Mammary epithelial cell (primary cell): ENCODE data around the gene C11orf68.

ENCODE experiments used
- CTCF ChIP-seq, 2 donors: IDR thresholded peaks in 1 of 2; conservative IDR thresholded peaks in 1 of 2; 2 replicates each; pipeline ENCODE4 v1.5.1; 2011 to 2012; ENCODE audit warnings: inconsistent platforms in 2 of 2, low read length in 2 of 2, mild to moderate bottlenecking in 2 of 2, control low read depth in 1 of 2, low read depth in 1 of 2; ENCODE audit not compliant: insufficient read depth in 1 of 2; ENCODE audit errors: extremely low read depth in 1 of 2
- EZH2 ChIP-seq: IDR thresholded peaks from 2 replicates; pipeline ENCODE4 v1.6.1; 2012; ENCODE audit warnings: low read length, inconsistent platforms, borderline replicate concordance

GRCh38 chr11:65896034-65896999, 22.5 kb downstream of the C11orf68 start:
- TF ChIP-seq CTCF (conservative IDR thresholded peaks at IDR 0.05 in 1 of 2, IDR thresholded peaks at IDR 0.05 in 1 of 2; ENCODE audit: extremely low read depth in 1 of 2, insufficient read depth in 1 of 2, low read depth in 1 of 2, low read length in 2 of 2) (no peak), EZH2 (no peak)
